Activated CD8-positive, alpha-beta memory T cell treated with anti-CD3 and anti-CD28 coated beads for 1 hour (primary cell): Measurements from ENCODE around the gene SCRN1.
A peak's percentile ranks its signal among the peaks of the same experiment; 100 is the strongest.
"Not testable (repeated sequence)": the region's sequence is repeated elsewhere in the genome, so short reads cannot be mapped to it uniquely, and the experiment has no call there.

Experiments used
- DNase-seq, 2 donors: peaks; one replicate each; pipeline ENCODE4 v3.0.0-alpha.2; 2020; ENCODE audit warnings: low read depth in 1 of 2; ENCODE audit errors: extremely low read depth in 1 of 2

SCRN1 gene

DNA sequence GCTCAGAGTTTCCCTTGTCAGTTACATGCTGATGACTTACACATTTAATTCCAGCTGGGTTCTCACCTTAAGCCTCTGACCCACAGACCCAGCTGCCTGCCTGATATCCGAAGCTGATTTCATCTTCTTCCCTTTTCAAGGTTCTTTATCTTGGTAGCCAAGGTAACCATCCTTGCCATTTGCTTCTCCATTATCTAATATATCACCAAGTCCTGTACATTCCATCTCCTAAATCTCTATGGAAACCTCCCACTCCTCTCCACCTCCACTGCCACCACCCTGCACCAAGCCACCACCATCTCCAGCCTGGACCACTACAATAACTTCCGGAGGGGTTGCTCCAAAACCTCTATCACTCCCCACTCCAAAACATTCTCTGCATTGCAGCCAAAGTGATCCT is 19.9 kb downstream of the SCRN1 start:
- no peak for DNase-seq

GRCh38 chr7:29968683-29969395 is 20.8 kb downstream of the SCRN1 start:
- no peak for DNase-seq

- no peak for DNase-seq
These were observed 24.6 kb downstream of the SCRN1 start for GRCh38 chr7:29965030-29965429.

DNA sequence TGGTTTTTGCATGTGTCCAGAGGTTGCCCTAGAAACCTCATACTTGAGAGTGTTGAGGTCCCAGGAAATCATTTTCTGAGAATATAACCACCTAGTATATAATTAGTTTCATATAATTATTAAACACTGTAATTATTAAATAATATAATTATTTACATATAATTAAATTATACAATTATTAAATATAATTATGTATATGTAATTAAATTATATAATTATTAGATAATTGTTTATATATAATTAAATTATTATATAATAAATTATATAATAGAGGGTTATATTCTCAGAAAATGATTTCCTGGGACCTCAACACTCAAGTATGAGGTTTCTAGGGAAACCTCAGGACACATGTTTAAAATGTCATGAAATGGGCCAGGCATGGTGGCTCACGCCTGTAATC is 27.6 kb downstream of the SCRN1 start:
- DNase-seq: no peak

DNA sequence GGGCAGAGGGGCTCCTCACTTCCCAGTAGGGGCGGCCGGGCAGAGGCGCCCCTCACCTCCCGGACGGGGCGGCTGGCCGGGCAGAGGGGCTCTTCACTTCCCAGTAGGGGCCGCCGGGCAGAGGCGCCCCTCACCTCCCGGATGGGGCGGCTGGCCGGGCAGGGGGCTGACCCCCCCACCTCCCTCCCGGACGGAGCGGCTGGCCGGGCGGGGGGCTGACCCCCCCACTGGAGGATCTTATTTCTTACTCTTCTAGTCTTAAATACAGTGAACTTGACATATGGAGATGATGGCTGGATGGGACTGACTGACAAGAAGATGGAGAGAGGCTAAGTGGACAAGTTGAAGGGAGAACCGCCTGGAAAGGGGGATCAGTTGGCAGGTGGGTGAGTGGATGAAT is 28.0 kb downstream of the SCRN1 start:
- DNase-seq: not testable (repeated sequence)

- DNase-seq: no peak
These were observed 30.8 kb downstream of the SCRN1 start for GRCh38 chr7:29958667-29959358.

DNA sequence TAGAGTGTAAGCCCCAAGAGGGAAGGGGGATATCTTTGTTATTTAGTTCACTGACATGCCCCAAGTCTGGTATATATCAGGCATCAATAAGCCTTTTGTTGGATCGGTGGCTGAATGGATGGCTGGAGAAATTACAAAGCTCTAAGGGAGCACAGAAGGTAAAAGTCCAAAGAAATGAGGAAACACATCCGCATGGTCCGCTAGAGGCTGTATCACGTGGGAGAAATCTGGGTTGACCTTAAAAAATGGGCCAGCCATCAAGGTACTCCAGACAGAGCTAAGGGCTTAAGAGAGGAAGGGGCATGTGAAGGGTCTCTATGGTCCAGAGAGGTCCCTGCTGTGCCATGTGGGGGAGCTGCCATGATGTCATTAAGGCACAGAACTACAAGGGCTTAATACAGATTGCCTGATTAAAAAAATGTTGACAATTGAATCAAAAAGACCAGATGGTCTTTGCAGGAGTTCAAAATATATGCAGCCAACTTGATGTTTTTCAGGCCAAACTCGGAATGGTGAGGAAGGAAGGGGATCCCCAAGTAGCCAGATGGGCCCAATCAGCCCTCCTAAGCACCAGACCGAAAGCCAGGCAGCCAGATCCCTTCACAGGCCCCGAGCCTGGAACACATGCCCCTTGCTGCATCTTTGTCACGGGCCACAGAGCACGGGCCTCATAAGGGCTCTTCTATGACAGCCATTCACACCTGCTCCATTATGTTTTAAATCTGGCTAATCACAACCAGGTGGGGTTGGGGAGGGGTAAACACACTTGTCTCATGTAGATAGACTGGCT is 31.9 kb downstream of the SCRN1 start:
- no peak for DNase-seq

DNA sequence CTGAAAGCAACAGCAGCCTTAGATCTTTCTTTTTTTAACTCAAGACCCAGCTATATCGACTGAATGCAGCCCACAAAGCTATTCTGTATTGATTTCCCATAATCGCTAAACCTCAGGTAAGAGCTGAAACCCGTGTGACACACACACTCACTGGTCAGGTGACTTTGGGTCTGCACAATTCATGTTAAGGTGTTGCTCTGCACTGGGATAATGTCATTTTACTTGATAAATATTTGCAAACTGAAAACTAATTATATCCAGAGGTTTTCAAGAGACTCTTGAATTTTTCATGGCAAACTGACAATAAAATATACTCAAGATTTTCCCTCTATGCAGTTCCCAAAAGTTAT is 33.1 kb downstream of the SCRN1 start:
- DNase-seq: no peak

- peak in 1 of 2 donors; percentile 2 for DNase-seq
These were observed 33.7 kb downstream of the SCRN1 start for GRCh38 chr7:29955799-29956486.

DNA sequence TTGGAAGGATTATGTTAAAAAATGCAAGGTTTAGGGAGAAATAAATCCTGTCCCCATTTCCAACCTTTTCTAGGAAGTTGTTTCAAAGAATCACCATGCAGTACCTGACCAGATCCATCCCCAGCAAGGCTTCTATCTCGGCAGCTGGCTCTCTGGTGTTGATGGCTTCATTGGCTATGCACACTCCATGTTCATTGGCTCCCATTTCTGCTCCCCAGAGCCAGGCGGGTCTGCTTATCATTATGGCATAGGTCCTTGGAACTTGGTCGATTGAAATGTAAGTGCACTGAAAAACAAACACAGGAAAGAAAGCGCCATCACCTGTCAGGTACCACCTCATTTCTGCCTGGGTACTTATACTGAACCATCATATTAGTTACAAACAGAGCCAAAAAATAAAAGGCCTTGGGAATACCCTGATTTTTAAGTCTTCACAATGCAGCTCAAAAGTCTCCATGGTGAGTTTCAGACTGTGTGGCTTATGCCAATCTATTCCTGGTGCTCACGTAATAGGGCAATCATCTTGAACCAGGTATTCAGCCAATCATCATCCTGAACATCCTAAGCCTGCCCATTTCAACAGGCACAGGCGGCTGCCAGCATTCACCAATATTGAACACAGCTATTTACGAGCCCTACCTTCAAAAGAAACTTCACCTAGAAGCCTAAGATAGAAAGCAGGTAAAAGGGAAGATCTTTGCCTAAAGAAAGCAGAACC is 34.4 kb downstream of the SCRN1 start:
- DNase-seq: no peak

- DNase-seq: no peak
These were observed 35.8 kb downstream of the SCRN1 start for GRCh38 chr7:29953726-29954347.

GRCh38 chr7:29951206-29951605 is 38.4 kb downstream of the SCRN1 start:
- DNase-seq: no peak

DNA sequence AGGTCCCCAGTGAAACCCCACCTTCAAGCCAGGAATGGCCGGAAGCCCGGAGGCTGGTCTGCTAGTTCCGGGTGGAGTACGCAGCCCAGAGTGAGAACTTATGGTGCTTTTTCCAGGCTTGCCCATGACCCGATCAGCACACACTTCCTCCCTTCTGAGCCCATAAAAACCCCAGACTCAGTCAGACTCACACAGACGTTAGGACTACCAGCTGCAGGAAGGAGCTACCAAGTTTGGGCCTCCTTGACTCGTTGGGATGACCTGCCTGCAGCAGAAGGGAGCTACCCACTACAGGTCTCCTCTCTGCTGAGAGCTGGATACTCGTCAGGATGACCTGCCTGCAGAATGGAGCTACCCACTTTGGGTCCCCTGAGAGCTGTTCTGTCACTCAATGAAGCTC is 39.1 kb downstream of the SCRN1 start:
- no peak for DNase-seq

GRCh38 chr7:29948587-29948986 is 41.0 kb downstream of the SCRN1 start:
- DNase-seq: no peak

- DNase-seq: no peak
These were observed 43.0 kb downstream of the SCRN1 start for GRCh38 chr7:29946428-29947186.

DNA sequence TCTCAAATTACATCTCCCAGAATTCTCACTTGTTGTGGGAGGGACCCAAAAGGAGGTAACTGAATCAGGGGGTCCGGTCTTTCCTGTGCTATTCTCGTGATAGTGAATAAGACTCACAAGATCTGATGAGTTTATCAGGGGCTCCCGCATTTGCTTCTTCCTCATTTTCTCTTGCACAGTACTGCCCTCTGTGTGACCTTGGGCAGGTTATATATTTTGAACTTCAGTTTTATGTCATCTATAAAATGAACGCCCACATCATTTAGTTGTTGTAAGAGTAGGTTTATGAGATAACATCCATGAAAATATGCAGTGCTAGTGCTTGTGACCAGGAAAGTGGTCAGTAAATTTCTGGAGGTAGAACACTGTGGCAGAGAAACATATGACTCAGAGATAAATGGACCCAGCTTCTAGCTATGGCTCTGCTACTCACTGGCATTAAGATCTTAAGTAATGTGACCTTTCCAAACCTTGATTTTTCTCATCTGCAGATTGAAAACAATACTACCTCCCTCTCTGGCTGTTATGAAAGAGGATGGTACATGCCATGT is 44.3 kb downstream of the SCRN1 start:
- DNase-seq: no peak

GRCh38 chr7:29940199-29940598 is 49.4 kb downstream of the SCRN1 start:
- DNase-seq: no peak

DNA sequence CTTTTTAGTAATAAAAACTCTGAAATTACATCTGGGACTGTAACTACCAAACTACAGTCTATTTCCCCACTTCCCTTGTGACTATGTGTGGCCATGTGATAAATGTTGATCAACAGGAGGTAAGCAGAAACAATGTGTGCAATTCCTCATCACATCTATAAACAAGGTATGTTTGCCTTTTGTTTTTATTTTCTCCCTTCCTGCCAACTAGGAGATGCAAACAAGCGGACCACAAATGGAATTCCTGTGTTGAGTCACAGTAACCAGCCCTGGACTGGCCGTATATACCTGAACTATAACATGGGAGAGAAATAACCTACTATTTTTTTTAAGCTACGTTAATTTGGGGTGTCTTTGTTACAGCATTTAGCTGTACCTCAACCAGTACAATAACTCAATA is 52.5 kb downstream of the SCRN1 start:
- DNase-seq: no peak

DNA sequence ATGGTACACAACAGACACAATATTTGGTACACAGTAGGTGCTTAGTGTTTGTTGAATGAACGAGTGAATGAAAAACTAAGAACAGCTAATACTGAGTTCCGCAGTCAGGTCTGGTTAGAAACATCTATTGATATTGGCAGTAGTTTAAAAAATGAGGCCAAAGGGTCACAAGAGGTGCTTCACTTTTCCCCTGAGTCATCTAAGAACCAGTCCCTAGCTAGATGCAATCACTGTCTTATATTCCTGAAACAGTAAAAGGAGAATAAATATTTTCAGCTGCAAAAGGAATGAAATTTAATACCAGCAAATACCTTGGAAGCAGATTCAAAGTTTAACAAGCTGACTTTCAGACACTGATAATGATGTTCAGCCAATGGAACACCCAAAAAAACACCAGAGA is 54.5 kb downstream of the SCRN1 start:
- DNase-seq: no peak
